ENCODE measurements around the gene TRIM63. TPM values are rescaled to one million over a fixed set of nuclear protein-coding genes. Genes with fewer than 3 reads are reported as not detected.

Gene TRIM63
- polyA plus RNA-seq, 10 donors: 23.1 to 48.6 (median 36.4) TPM

GRCh38 chr1:26035959-26036755, 31.3 kb downstream of the TRIM63 start:
- DNase-seq: peak; percentile 73 to 94 (median 88)

DNA sequence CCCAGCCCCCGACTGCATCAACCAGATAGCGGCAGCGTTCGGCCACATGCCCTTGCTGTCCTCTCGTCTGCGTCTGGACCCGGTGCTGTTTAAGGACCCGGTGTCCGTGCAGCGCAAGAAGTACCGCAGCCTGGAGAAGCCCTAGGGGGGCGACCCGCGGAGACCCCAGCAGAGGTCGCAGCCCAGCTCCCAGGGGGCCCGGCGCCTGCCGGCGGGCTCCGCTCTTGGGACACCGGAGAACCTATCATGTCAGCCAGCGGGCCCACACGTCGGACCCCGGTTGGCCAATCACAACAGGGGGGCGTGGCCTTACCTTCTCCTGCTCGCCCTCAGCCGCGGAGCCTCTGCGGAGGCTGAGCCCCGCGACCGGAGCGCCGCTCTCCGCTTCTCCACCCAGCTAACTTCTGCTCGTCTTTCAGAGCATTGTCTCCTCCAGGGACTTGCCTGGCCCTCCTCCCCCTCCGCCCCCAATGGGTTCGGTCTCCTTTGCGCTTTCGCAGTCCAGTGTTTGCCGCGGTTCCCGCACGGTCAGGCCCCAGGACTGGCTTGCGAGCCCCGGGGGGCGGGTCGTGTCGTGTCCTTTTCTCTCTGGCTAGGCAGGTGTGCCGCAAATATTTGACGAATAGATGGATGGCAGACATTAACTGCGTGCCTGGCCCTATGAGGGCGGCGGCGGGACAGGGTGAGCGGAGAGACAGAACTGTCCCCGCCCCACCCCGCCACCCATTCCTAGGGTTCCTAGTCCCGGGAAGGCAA, 32.0 kb downstream of the TRIM63 start:
- peak; percentile 87 to 96 (median 91) for DNase-seq

DNA sequence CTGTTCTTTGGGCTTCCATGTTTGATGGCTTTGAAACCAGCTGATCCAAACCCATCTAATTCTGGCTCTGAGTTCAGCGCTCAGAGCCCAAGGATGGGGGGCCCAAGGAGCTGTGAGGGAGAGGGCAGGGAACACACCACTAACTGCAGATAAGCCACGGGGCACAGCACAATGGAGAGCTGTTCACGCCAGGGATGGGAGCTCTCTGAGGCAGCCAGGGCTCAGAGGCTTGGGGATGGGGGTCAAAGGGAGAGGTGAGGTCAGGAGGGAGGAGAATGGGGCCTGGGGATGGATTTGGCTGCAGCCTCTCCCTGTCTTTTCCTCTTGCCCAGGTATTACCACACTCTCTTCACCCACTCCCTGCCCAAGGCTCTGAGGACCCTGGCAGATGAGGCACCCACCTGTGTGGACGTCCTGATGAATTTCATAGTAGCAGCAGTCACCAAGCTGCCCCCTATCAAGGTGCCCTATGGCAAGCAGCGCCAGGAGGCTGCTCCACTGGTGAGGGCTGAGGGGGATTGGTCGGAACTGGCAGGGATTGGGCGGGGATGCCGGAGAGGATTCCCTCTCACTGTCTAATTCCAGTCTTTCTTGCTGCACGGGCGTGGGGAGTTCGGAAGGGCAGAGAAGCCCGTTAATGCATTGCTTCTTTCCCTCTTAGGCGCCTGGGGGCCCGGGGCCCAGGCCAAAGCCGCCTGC, 32.8 kb downstream of the TRIM63 start:
- DNase-seq: no peak

DNA sequence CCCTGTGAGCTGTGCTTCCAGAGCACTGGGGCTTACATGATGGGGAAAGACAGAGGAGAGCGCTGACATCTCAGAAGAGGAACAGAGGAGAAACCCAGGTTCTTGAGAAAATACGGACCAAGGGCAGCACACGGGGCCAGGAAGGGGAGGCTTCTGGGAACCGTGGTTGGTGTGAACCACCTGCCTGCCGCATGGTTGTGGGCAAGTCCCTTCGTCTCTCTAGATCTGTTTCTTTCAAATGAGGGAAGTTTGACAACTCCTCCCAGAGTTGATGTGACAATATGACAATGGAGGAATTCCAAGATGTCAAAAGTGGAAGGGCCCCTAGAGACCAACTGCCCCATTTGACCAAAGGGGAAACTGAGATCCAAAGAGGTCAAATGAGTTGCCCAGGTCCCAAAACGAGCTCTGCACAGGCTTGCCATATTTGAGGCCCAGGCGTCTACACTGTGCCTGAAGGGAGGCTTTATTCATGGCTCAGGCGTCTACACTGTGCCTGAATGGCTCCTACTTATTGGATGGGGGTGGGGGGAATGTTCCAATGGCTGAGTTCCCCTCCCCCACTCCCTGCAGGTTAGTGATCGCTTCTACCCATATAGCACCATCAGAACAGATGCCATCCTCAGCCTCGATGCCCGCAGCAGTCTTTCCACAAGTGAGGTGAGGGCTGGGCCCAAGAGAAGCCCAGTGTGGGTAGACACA, 34.6 kb downstream of the TRIM63 start:
- no peak for DNase-seq

GRCh38 chr1:26031611-26032220, 35.7 kb downstream of the TRIM63 start:
- DNase-seq: no peak

DNA sequence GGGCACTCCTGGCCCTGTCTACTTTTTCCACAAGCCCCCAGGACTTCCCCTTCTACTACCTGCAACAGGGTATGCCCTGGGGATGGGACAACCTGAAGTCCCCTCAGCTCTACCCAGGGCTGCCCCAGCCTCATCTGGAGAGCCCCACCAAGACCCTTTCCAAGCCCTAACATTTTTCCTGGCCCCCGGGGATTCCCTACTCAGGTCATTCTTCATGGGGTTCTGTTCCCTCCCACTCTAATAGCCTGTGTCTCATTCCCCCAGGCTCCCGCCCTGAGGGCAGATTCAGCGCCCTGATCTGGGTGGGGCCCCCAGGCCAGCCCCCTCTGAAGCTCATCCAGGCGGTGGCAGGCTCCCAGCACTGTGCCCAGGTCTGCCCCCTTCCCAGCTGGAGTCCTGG, 36.2 kb downstream of the TRIM63 start:
- DNase-seq: no peak

GRCh38 chr1:26029864-26030481, 37.5 kb downstream of the TRIM63 start:
- no peak for DNase-seq

GRCh38 chr1:26029054-26029863, 38.2 kb downstream of the TRIM63 start:
- DNase-seq: no peak

GRCh38 chr1:26028490-26028980, 38.9 kb downstream of the TRIM63 start:
- DNase-seq: no peak

DNA sequence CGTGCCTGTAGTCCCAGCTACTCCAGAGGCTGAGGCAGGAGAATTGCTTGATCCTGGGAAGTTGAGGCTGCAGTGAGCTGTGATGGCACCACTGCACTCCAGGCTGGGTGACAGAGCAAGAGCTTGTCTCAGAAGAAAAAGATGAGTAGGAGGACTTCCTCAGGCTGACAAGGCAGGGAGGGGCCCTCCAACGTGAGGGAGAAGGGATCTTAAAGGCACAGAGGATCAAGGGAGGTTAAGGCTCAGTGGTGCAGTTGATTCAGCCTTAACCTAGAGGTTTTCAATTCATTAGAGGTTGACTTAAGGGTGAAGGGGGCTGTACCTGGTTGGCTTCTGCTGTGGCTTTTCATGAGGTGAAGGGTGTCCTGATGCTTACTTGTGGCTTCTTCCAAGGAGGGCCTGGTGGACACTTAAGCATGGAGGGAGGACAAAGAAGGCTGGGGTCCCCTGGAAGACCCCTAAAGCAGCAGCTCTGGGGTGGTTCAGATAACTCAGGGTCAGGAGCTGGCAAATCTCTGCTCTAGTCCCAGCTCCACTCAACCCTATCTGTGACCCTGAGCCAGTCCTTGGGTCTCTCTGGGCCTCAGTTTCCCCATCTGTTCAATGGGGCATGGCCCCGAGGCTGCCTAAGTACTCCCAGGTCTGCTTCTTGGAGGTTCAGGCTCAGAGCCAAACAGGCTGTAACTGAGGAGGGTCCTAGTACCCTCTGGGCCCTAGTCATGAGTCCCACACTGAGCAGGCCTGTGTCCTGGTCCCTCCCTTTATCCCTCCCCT, 39.5 kb downstream of the TRIM63 start:
- no peak for DNase-seq

DNA sequence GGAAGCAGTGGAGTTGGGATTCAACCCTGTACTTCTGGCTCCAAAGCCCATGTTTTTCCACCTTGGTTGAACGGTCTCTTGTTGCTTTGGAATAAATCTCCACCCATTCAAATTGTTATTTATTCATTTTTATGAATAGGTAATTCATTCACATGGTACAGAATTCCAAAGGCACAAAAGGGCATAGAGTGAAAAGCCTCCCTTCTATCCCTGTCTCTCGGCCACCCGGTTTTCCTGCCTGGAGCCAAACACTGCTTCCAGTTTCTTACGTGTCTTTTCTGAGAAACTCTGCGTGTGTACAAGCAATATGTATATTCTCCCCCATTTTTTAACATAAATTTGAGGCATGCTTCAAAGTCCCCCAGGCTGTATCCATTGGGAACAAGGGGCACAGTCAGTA, 41.9 kb downstream of the TRIM63 start:
- DNase-seq: no peak

DNA sequence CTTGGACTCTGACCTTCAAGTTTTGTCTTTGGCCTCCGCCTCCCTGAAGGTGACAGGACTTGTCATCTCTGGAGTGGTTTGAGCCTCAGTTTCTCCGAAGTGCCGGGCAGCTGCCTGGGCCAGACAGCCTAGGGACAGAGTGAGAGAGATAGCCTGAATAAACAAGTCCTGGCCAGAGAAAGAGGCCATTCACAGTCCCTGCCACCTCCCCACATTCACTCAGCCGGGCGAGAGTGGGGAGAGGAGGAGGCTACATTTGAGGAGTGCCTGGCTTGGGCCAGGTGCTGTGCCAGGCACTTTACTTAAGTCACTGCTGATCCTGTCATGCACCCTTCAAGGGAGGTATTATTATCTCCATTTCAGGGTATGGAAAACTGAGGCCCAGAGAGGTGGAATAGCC, 42.4 kb downstream of the TRIM63 start:
- no peak for DNase-seq

- DNase-seq: no peak
Observed at GRCh38 chr1:26023826-26024225, 43.6 kb downstream of the TRIM63 start.

GRCh38 chr1:26023009-26023408, 44.4 kb downstream of the TRIM63 start:
- DNase-seq: no peak

GRCh38 chr1:26022404-26022779, 45.0 kb downstream of the TRIM63 start:
- no peak for DNase-seq

- peak; percentile 74 to 89 (median 81) for DNase-seq
Observed at GRCh38 chr1:26021647-26022403, 45.6 kb downstream of the TRIM63 start, which contains the start of gene EXTL1. Gene EXTL1, plus strand, starts transcription at chr1:26021775. Its CDS starts 872 bp downstream, at chr1:26022647.

GRCh38 chr1:26020941-26021646, 46.3 kb downstream of the TRIM63 start:
- no peak for DNase-seq
